HG03432 (cell line): ENCODE results near the gene TBX6.
"Not testable (repeated sequence)": the region's sequence is repeated elsewhere in the genome, so short reads cannot be mapped to it uniquely, and the experiment has no call there.

Source experiments
- ATAC-seq: cut with Tn5 transposase; IDR thresholded peaks from one replicate; pipeline ENCODE4 v1.9.1; 2021; ENCODE audit warnings: mild to moderate bottlenecking, moderate library complexity; ENCODE audit not compliant: unreplicated experiment

Gene TBX6, protein sequence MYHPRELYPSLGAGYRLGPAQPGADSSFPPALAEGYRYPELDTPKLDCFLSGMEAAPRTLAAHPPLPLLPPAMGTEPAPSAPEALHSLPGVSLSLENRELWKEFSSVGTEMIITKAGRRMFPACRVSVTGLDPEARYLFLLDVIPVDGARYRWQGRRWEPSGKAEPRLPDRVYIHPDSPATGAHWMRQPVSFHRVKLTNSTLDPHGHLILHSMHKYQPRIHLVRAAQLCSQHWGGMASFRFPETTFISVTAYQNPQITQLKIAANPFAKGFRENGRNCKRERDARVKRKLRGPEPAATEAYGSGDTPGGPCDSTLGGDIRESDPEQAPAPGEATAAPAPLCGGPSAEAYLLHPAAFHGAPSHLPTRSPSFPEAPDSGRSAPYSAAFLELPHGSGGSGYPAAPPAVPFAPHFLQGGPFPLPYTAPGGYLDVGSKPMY

DNA sequence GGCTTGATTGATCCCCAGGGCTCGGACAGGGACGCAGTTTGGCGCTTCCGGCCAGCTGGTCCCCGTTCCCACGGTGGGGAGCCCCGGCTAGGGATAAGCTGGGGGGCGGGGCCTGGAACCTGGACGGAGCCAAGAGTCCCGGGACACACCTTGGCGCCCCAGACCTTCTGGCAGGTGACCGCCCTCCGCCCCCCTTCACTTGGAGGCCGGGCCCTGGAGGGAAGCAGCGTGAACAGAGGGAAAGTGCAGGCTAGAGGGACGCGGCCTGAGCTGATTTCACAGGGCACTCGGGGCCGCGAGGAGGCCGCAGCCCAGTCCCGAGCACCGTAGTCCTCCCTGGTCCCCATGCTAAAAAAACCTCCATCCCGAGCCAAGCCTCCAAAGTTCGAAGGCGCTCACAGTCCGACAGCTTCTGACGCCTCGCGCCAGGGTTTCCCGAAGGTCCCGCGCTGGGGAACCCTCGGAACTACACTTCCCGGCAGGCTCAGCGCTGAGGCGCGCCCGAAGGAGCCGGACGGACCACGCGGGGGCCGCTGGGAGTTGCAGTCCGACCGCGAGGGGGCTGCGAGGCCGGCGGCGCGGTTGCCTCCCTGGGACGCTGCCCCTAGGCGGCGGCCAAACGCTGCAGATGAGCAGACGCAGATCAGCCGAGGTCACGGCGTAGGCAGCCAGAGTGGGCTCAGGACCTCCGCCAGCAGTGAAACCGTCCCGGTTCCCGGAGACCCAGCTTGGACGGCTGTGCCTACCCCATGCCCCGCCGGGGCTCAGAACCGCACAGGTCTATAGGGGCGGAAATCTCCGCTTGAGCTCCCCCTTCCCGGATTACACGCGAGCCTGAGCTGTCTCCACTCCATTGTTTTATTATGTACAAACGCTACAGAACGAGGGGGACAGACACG lies at the start of gene TBX6:
TSS of gene TBX6 (minus strand) at position 451 of the 899 bp plus-strand sequence. CDS start 731 bp downstream, outside the sequence.
- peak; percentile 68 for ATAC-seq

DNA sequence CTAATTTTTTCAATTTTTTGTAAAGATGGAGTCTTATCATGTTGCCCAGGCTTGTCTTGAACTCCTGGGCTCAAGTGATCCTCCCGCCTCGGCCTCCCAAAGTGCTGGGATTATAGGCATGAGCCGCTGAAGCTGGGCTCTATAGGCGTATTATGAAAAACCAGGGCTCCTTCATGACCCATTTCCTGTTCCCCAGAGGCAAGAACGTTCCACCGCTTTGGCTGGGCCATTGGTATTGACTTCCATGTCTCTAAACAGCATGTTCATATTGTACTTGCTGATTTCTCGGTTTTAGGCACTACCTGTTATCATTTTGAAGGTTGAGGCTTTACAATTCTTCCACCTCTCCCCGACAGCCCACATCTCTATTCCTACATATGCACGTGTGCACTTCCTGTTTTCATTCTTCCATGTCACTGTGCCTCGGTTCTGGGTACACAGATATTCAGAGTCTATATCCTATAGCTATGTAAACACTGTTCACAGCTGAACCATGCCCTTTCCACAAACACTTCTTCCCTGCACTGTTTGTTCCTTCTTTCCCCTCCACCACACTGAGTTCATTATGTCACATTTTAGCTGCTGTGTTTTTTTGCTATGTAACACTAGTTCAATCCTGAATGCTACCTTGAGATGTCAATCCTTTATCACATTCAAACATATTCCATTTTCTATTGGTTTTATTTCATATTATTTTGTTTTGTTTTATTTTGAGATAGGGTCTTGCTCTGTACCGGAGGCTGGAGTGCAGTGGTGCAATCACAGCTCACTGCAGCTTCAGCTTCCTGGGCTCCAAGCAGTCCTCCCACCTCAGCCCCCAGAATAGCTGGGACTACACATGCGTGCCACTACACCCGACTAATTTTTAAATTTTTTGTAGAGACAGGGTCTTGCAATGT lies 48.1 kb upstream of the TBX6 start:
- no peak for ATAC-seq

DNA sequence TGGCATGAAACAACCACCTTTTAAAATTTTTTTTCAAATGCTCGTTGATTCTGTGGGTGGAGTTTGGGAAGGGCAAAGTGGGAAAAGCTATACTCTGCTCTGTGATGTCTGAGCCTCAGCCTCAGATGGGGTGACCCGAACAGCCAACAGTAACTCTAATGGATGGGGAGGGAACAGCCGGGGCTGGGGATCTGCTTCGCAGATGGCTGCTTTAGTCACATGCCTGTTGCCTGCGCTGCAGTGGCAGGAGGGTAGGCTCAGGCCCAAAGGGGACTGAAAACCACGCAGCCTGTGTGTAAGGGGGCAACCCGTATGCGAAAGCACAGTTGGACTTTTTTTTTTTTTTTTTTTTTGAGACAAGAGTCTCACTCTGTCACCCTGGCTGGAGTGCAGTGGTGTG lies 46.2 kb upstream of the TBX6 start:
- ATAC-seq = no peak

DNA sequence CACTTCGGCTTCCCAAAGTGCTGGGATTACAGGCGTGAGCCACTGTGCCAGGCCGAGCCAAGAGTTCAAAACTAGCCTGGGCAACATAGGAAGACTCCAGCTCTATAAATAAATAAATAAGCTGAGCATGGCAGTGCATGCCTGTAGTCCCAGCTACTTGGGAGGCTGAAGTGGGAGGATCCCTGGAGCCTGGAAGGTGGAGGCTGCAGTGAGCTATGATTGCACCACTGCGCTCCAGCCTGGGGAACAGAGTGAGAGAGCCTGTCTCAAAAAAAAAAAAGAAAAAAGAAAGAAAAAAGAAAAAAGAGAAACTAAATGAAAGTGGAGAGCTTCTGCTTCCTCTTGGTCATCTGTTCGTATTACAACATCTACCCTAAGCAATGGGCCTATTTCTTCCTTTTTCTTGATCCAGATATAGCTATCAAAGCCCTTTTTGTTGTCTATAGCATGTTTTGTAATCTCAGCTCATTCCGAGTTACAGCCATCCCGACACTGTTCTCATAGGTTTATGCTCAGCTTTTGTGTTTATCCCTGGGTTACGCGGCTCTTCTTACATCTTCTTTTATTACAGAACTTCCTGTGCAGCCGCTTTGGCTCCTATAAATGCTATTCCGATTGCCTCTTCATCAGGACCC lies 45.4 kb upstream of the TBX6 start:
- no peak for ATAC-seq

DNA sequence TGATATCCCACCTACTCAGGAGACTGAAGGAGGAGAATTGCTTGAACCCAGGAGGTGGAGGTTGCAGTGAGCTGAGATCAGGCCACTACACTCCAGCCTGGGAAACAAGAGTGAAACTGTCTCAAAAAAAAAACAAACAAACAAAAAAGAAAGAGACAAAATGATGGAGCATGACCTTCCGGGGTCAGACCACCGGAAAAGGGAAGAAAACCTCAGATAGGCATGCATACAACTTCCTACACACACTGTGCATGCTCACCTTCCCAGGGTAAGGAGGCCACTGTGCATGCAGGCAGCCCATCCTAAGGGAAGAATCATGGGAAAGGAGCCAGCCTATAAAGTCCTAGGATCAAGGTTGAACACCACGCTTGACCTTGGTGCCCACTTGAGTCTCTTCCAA lies 40.9 kb upstream of the TBX6 start:
- ATAC-seq = no peak

DNA sequence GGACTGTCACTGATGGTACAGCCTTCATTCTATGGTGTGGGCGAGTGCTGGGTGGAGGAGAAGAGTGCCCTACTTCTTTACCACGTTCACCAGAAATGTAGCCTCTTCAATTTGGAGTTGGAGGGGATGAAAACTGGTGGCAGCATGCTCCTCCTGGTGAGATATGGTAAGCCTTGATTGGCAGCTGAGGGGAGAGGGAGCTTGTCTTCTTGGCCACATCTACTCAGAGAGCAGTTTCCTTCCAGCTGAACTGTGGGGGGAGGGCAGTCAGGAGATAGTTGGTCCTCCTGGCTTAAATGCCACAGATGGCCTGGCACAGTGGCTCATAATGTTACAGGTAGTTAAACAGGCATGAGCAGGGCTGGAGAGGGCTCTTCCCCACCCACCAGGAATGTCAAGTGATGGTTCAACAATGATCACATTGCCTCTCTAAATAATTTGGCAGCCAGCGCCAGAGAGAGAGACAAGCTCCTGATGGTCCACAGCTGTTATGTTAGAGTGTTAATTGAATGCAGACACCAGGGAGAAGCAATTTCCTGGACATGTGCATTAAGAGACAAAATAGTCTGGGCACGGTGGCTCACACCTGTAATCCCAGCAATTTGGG lies 40.2 kb upstream of the TBX6 start:
- ATAC-seq = no peak

DNA sequence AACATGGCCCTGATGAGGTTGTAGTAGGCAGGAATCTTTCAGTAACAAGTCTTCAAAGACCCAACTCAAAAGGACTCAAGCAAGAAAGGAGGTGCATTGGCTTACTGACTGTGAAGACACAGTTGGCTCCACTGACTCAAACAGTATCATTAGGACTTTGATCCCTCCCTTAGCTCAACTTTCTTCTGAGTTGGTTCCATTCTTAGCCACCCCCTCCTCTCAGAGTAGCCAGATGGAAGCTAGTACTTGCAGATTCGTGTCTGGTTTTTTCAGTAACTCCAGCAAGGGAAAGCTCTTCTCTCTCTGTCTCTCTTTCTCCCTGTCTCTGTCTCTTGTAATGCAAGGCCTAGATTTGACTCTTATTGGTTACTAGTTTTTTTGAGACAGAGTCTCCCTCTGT lies 36.3 kb upstream of the TBX6 start:
- no peak for ATAC-seq

DNA sequence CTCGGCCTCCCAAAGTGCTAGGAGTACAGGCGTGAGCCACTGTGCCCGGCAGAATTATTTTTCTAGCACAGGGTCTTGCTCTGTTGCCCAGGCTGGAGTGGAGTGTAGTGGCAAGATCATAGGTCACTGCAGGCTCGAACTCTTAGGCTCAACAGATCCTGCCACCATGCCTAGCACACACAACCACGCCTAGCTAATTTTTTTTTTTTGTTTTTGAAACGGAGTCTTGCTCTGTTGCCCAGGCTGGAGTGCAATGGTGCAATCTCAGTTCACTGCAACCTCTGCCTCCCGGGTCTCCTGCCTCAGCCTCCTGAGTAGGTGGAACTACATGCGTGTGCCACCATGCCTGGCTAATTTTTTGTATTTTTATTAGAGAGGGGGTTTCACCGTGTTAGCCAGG lies 34.0 kb upstream of the TBX6 start:
- ATAC-seq = not testable (repeated sequence)

DNA sequence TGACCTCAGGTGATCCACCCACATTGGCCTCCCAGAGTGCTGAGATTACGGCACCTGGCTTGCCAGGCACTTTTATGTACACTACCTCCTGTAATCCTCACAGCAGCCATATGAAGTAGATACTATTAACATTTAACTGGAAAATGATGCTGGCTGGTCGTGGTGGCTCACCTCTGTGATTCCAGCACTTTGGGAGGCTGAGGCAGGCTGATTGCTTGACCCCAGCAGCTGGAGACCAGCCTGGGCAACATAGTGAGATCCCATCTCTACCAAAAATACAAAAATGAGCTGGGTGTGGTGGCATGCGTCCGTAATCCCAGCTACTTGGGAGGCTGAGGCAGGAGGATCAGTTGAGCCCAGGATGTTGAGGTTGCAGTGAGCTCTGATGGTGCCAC lies 33.3 kb upstream of the TBX6 start:
- no peak for ATAC-seq

DNA sequence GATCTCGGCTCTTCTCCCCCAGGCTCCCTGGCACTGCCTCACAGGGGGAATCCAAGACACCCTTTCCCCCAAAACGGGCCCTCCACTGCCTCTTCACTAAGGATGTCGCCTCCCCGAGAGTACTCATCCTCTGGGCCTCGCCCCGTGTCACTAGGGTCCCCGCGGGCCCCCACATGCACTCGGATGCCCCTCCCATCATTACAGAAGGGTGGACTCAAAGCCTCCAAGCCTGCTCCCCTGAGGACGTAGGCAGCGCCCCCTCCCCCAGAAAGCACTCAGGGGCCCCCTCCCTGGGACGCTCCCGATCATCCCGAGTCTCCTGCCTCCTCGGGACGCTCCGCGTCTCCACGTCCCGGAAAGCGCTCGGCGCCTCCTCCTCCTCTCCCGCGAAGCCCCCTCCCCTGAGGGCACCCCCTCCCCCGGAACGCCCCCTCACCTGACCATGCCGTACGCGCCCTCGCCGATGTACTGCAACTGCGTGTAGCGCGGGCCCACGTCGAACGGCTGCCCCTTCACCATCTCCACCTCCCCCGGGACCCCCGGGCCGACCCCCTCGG lies 31.0 kb upstream of the TBX6 start:
- no peak for ATAC-seq

DNA sequence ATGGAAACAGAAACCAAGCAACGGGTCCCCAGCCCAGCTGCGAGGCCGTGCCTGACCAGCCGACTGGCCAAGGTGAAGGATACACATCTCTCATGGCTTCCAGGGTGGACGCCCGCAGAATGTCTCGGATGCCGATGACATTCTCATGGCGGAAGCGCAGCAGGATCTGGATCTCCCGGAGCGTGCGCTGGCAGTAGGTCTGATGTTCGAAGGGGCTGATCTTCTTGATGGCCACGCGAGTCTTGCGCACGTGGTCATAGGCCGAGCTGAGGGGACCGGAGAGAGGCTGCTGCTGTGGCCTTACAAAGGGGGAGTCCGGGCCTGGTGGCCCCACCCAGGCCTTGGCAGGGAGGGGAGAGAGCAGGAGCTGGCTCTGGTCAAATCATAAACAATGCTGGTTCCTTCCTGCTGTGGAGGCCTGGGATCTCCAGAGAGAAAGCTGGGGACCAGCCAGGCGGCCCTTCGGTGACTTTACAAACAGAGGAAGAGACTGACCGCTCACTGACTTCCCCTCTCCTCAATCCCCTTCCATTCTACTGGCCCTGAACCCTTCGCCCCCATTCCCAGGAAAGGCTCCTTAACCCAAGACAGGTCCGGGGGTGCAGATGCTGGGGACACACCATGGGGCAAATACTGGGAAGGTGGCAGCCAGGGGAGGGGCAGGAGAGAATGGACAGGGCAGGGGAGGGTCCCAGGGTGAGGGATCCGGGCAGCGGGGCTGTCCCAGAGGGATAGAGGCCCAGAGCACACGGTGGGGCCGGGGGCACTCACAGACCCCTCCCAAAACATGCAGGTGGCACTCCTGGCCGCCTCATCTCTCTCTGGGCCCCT lies 30.2 kb upstream of the TBX6 start:
- no peak for ATAC-seq

DNA sequence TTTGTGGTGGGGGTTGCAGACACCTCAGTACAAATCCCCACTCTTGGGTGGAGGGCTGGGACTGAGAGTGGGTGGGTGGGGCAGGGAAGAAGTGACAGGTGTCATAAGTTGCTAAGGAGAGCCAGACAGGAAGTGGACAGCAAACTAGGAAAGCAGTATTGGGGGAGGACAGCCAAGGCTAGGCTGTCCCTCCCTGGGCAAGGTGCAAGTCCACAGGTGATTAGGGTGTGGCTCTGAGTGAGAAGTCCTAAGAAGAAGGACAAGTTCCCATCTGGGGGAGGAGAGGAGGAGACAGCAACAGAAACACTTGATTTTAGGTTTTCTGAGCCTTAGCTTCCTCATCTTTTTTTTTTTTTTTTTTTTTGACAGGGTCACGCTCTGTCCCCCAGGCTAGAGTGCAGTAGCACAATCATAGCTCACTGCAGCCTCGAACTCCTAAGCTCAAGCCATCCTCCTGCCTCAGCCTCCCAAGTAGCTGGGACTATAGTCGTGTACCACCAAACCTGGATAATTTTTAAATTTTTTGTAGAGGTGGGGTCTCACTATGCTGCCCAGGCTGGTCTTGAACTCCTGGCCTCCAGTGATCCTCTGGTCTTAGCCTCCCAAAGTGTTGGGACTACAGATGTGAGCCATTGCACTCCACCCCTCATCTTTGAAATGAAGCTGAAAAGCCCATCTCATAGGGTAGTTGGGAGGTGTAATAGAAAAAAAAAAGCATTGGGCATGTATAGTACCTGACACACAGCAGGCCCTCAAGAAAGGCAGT lies 28.8 kb upstream of the TBX6 start:
- no peak for ATAC-seq

DNA sequence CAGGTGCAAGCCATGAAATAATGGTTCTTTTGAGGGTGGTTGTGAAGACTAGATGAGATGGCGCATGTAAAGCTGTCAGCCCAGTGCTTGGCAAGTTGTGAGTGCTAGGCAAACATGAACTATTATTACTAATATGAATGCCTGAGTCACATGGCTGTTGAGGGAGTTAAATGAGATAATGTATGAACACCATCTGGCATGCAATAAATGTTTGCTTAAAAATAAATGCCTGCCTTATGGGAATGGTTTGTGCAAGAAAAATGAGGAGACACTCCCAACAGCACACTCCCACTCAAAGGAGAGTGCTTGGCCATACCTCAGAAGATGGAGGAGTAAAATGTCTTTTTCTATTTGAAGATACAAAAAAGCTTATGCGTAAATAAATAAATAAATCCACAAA lies 27.7 kb upstream of the TBX6 start:
- no peak for ATAC-seq

DNA sequence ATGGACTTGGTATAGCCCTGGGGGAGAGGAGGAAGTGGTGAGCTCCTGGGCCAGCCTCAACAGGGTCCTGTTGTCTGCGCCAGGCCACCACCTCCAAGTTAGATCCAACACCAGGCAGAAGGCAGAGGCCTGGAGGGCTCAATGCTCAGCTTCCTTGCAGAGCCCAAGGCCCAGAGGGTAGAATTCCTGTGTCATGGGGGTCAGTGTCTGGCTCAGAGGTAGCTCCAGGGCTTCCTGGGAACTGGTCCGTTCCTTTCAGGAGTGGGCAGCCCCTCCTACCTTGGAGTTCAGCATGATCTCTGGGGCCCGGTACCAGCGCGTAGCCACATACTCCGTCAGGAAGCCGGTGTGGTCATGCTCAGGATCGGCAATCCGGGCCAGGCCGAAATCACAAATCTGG lies 26.0 kb upstream of the TBX6 start:
- no peak for ATAC-seq

DNA sequence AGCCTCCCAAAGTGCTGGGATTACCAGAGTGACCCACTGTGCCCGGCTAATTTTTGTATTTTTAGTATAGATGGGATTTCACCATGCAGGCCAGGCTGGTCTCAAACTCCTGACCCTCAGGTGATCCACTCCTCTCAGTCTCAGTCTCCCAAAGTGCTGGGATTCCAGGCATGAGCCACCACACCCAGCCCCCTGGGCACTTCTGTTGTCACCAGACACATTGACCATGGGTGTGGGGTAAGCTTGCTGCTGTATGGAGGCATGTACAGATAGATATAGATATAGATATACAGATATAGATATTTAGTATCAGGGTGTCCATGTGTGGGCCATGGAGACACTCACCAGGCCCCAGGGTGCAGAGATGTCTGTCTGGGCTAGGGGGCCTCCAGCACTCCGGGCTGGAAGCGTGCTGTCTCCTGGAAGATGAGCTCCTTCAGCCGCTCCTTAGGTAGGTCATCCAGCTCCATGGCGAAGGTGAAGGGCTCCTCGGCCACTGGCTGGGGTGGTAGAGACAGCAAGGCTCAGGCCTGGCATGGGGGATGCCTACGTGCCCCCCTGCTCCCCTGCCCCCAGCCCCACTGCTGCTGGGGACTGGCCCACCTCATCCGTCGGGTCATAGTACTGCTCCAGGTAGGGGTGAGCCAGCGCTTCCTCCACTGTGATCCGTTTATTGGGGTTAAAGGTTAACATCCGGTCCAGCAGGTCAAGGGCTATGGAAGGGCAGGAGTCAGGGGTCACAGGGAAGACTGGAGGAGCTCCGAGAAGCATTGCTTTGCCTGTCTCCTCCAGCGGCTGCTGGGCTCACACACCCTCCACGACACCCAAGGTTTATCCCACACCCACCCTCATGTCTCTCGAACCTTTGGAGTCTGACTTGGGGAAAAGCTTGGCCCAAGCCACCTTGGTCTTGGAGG lies 24.8 kb upstream of the TBX6 start:
- ATAC-seq = no peak

DNA sequence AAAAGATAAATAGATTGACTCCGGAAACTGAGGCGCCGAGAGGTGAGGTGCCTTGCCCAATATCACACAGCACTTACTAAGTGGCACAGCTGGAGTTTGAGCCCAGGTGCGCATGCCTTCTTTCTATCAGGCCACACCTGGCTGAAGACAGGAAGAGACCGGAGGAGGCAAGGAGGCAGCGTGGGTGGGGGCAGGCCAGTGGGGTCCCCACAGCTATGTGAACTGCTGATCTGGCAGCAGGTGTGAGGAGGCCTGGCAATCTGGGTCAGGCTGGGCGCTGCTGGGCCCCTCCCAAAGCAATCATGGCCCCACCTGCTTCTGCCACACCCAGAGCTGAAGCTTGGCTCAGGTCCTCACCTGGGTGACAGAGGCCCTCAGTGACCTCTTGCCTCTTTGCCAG lies 23.5 kb upstream of the TBX6 start:
- no peak for ATAC-seq

DNA sequence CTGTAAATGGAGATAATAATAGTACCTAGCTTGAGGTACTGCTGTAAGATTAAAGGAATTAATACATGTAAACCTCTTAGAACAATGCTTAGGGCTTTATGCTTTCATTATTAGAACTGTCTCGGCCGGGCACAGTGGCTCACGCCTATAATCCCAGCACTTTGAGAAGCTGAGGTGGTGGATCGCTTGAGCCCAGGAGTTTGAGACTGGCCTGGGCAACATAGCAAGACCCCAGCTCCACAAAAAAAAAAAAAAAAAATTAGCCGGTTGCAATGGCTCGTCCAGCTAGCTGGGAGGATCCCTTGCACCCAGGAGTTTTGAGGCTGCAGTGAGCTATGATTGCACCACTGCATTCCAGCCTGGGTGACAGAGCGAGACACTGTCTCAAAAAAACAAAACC lies 23.1 kb upstream of the TBX6 start:
- ATAC-seq = not testable (repeated sequence)
